ENCODE results near the gene SKIC3.

The SKIC3 gene

DNA sequence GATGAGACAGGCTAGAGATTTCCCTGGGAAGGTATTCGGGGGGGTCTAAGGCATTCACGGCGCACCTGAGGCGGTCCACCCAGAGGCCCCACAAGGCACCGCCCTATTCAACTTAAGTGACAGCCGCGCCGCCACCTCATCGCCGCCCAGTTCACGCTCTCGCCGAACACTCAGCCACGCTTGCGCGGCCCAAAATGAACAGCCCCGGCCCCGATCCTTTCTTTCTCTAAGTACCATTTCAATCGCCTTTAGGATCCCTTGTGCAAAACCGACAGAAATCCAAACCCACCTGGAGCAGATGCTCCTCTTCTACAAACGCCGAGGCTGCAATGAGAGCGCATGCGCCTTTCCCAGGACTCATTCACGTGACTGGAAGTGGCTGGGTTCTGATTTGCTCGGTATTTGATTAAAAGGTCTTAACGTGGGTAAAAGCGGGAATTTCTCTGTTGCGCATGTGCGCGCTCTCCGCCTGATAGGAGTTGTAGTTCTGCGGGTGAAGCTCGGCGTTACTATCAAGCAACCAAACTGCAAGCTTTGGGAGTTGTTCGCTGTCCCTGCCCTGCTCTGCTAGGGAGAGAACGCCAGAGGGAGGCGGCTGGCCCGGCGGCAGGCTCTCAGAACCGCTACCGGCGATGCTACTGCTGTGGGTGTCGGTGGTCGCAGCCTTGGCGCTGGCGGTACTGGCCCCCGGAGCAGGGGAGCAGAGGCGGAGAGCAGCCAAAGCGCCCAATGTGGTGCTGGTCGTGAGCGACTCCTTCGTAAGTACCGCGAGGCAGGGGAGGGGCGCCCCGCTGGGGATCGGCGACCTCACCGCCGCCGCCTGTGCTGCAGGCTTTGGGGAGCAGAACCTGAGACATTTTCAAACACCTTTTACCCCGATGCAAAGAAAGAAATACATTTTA, at the start of gene SKIC3, which contains the start of gene ARSK:
TSS of gene SKIC3 (minus strand) at position 331 of the 902 bp plus-strand sequence. CDS start 7,827 bp downstream, outside the sequence.
TSS of gene ARSK (plus strand) at position 455 of the 902 bp plus-strand sequence. CDS start at position 633, 178 bp downstream.
- peak within 1 kb of the TSS; percentile 59 to 60 for H3K4me3 ChIP-seq (ENCODE audit: low read depth in 1 of 2, low read length in 2 of 2)
- H3K27ac ChIP-seq (ENCODE audit: low read depth, low read length): peak within 1 kb of the TSS; percentile 74
- H3K9me3 ChIP-seq (ENCODE audit: low read length): no peaks in the 10 kb centered on the region
- peaks cover 33% of the 10 kb centered on the region for H3K4me1 ChIP-seq (ENCODE audit: insufficient read depth, low read length)
- H3K27me3 ChIP-seq (ENCODE audit: control insufficient read depth in 1 of 2, insufficient read depth in 2 of 2, low read length in 2 of 2): no peaks in the 10 kb centered on the region
- H3K36me3 ChIP-seq (ENCODE audit: insufficient read depth, low read length): peaks cover 10% of the 10 kb centered on the region
- H3K9ac ChIP-seq (ENCODE audit: low read length): peak within 1 kb of the TSS; percentile 29

DNA sequence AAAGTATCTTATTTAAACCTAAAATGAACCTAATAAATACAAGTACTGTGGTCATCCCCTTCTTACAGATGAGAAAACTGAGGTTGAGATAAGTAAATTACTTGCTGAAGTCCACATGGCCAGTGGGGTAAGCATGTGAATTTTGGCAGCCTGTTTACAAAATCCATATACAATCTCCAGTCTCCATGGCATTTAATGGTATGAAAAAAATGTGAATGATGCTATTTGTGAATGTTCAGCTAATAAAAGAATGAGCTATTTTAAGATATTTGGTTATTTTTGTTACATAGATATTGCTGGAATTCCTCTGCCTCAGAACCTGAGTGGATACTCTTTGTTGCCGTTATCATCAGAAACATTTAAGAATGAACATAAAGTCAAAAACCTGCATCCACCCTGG, 45.8 kb upstream of the SKIC3 start:
- no peak overlapping the region for H3K9ac ChIP-seq (ENCODE audit: low read length)
- H3K9me3 ChIP-seq (ENCODE audit: low read length): no peaks in the 10 kb centered on the region
- H3K36me3 ChIP-seq (ENCODE audit: insufficient read depth, low read length): no peaks in the 10 kb centered on the region
- no peak overlapping the region for H3K4me3 ChIP-seq (ENCODE audit: low read depth in 1 of 2, low read length in 2 of 2)
- no peaks in the 10 kb centered on the region for H3K4me1 ChIP-seq (ENCODE audit: insufficient read depth, low read length)
- no peaks in the 10 kb centered on the region for H3K27me3 ChIP-seq (ENCODE audit: control insufficient read depth in 1 of 2, insufficient read depth in 2 of 2, low read length in 2 of 2)
- H3K27ac ChIP-seq (ENCODE audit: low read depth, low read length): no peak overlapping the region

DNA sequence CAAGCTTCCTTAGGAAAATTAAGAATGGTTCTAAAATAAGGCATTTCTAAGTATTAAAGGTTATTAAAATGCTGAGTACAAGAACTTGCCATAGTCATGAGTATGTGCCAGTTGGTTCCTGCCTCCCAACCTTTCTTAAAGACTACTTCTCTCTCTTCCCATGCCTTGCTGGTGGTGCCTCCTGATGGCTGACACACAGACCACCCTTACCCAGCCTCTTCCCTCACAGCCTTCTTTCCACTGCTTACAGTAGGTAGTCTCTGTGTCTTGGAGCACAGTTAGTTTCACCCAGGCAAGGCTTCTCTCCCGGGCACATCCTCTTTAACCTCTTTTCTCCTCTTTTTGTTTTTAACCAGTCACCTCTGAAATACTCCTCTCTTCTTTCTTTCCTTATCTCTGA, 44.5 kb upstream of the SKIC3 start:
- H3K9ac ChIP-seq (ENCODE audit: low read length): no peak overlapping the region
- no peaks in the 10 kb centered on the region for H3K4me1 ChIP-seq (ENCODE audit: insufficient read depth, low read length)
- H3K36me3 ChIP-seq (ENCODE audit: insufficient read depth, low read length): no peaks in the 10 kb centered on the region
- no peak overlapping the region for H3K27ac ChIP-seq (ENCODE audit: low read depth, low read length)
- no peaks in the 10 kb centered on the region for H3K27me3 ChIP-seq (ENCODE audit: control insufficient read depth in 1 of 2, insufficient read depth in 2 of 2, low read length in 2 of 2)
- H3K9me3 ChIP-seq (ENCODE audit: low read length): no peaks in the 10 kb centered on the region
- H3K4me3 ChIP-seq (ENCODE audit: low read depth in 1 of 2, low read length in 2 of 2): no peak overlapping the region

GRCh38 chr5:95595289-95595931, 40.6 kb upstream of the SKIC3 start:
- H3K4me3 ChIP-seq (ENCODE audit: low read depth in 1 of 2, low read length in 2 of 2): no peak overlapping the region
- no peaks in the 10 kb centered on the region for H3K36me3 ChIP-seq (ENCODE audit: insufficient read depth, low read length)
- H3K9ac ChIP-seq (ENCODE audit: low read length): no peak overlapping the region
- H3K4me1 ChIP-seq (ENCODE audit: insufficient read depth, low read length): no peaks in the 10 kb centered on the region
- H3K27ac ChIP-seq (ENCODE audit: low read depth, low read length): no peak overlapping the region
- H3K9me3 ChIP-seq (ENCODE audit: low read length): no peaks in the 10 kb centered on the region
- H3K27me3 ChIP-seq (ENCODE audit: control insufficient read depth in 1 of 2, insufficient read depth in 2 of 2, low read length in 2 of 2): no peaks in the 10 kb centered on the region

DNA sequence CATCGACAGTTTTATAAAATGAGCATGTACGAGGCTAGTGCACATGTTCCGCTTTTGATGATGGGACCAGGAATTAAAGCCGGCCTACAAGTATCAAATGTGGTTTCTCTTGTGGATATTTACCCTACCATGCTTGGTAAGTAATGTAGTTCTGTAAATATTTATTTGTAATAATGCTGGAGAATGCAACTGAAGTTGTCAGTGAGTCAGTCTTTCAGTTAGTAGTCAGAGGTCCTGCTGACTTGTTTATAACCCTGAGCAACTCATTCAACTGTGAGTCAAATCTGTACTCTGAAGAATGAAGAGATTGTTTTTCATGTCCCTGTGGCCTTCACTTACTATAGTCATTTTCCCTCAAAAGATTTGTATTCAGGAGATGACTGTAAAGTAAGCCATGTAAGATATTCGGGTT, 36.7 kb upstream of the SKIC3 start:
- no peaks in the 10 kb centered on the region for H3K36me3 ChIP-seq (ENCODE audit: insufficient read depth, low read length)
- no peak overlapping the region for H3K9ac ChIP-seq (ENCODE audit: low read length)
- H3K9me3 ChIP-seq (ENCODE audit: low read length): no peaks in the 10 kb centered on the region
- no peaks in the 10 kb centered on the region for H3K4me1 ChIP-seq (ENCODE audit: insufficient read depth, low read length)
- no peaks in the 10 kb centered on the region for H3K27me3 ChIP-seq (ENCODE audit: control insufficient read depth in 1 of 2, insufficient read depth in 2 of 2, low read length in 2 of 2)
- no peak overlapping the region for H3K27ac ChIP-seq (ENCODE audit: low read depth, low read length)
- no peak overlapping the region for H3K4me3 ChIP-seq (ENCODE audit: low read depth in 1 of 2, low read length in 2 of 2)

- H3K9ac ChIP-seq (ENCODE audit: low read length): no peak overlapping the region
- no peaks in the 10 kb centered on the region for H3K9me3 ChIP-seq (ENCODE audit: low read length)
- H3K4me3 ChIP-seq (ENCODE audit: low read depth in 1 of 2, low read length in 2 of 2): no peak overlapping the region
- no peak overlapping the region for H3K27ac ChIP-seq (ENCODE audit: low read depth, low read length)
- no peaks in the 10 kb centered on the region for H3K27me3 ChIP-seq (ENCODE audit: control insufficient read depth in 1 of 2, insufficient read depth in 2 of 2, low read length in 2 of 2)
- no peaks in the 10 kb centered on the region for H3K36me3 ChIP-seq (ENCODE audit: insufficient read depth, low read length)
- no peaks in the 10 kb centered on the region for H3K4me1 ChIP-seq (ENCODE audit: insufficient read depth, low read length)
These were observed 36.1 kb upstream of the SKIC3 start for GRCh38 chr5:95590880-95591279.

DNA sequence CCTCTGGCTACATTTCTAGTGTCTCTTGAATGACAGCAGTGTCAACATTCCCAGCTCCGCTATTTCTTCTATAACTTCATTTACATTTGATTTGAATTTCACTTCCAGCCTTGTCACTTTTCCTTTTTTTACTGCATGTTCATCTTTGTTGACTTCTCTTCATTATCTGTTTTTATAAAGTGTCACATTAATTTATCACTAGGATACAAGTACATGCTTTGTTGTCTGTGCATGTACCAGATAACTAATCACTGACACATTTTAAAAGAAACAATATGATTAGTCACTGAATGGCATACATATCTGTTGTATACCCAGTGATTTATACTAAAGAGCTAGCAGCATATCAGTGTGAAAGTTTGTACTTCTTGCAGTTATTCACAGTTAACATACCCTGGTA, 29.2 kb upstream of the SKIC3 start:
- H3K9ac ChIP-seq (ENCODE audit: low read length): no peak overlapping the region
- no peak overlapping the region for H3K4me3 ChIP-seq (ENCODE audit: low read depth in 1 of 2, low read length in 2 of 2)
- no peaks in the 10 kb centered on the region for H3K27me3 ChIP-seq (ENCODE audit: control insufficient read depth in 1 of 2, insufficient read depth in 2 of 2, low read length in 2 of 2)
- no peaks in the 10 kb centered on the region for H3K4me1 ChIP-seq (ENCODE audit: insufficient read depth, low read length)
- no peak overlapping the region for H3K27ac ChIP-seq (ENCODE audit: low read depth, low read length)
- H3K36me3 ChIP-seq (ENCODE audit: insufficient read depth, low read length): no peaks in the 10 kb centered on the region
- H3K9me3 ChIP-seq (ENCODE audit: low read length): no peaks in the 10 kb centered on the region

- no peak overlapping the region for H3K9ac ChIP-seq (ENCODE audit: low read length)
- no peaks in the 10 kb centered on the region for H3K4me1 ChIP-seq (ENCODE audit: insufficient read depth, low read length)
- H3K4me3 ChIP-seq (ENCODE audit: low read depth in 1 of 2, low read length in 2 of 2): no peak overlapping the region
- no peaks in the 10 kb centered on the region for H3K36me3 ChIP-seq (ENCODE audit: insufficient read depth, low read length)
- no peak overlapping the region for H3K27ac ChIP-seq (ENCODE audit: low read depth, low read length)
- no peaks in the 10 kb centered on the region for H3K9me3 ChIP-seq (ENCODE audit: low read length)
- H3K27me3 ChIP-seq (ENCODE audit: control insufficient read depth in 1 of 2, insufficient read depth in 2 of 2, low read length in 2 of 2): no peaks in the 10 kb centered on the region
These were observed 26.8 kb upstream of the SKIC3 start for GRCh38 chr5:95581576-95581975.

DNA sequence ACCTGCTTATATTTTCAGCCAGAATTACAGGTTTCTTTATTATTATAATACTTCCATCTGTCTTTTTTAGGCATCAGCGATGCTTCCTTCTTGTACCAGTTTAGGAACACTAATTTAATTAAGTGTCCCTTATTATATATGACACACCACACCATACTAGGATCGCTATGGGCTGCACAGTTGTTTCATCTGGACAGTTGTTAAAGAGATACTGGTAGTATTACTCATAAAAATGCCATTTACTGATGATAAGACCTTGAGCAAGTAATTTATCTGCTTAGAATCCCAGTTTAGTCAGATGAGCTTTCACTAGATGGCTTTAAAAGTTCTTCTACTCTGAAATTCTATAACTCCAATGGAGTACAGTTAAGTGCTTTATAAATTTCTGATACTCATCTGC, 17.2 kb upstream of the SKIC3 start:
- Histone ChIP-seq H3K27ac (ENCODE audit: low read depth, low read length) (no peak overlapping the region), H3K9ac (ENCODE audit: low read length) (no peak overlapping the region), H3K36me3 (ENCODE audit: insufficient read depth, low read length) (peaks cover 15% of the 10 kb centered on the region), H3K9me3 (ENCODE audit: low read length) (no peaks in the 10 kb centered on the region), H3K4me3 (ENCODE audit: low read depth in 1 of 2, low read length in 2 of 2) (no peak overlapping the region), H3K27me3 (ENCODE audit: control insufficient read depth in 1 of 2, insufficient read depth in 2 of 2, low read length in 2 of 2) (no peaks in the 10 kb centered on the region), H3K4me1 (ENCODE audit: insufficient read depth, low read length) (no peaks in the 10 kb centered on the region)

DNA sequence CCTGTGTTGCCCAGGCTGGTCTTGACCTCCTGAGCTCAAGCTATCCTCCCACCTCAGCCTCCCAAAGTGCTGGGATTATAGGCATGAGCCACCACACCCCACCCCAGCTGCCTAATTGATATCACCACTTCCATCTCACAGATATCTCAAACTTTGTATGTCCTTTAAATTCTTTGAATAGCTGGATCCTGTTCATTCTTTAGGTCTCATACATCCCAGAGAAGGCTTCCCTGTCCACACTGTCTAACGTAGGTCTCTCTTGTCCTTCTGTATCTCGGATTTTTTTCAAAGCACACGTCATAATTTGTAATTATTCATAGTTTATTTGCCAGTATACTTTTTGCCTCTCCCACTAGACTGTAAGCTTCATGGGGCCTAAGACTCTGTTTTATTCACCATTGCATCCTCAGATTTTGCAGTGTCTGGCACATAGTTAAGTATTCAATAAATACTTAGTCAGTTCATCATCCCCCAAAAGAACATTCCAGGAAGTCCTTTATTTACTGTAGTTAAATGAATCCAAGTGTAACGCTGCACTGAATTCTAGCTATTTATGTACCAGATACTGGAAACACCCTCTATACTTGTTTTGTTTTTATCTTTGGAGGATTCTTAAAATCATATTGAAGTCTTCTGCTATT, 10.6 kb upstream of the SKIC3 start:
- Histone ChIP-seq H3K27me3 (ENCODE audit: control insufficient read depth in 1 of 2, insufficient read depth in 2 of 2, low read length in 2 of 2) (no peaks in the 10 kb centered on the region), H3K4me3 (ENCODE audit: low read depth in 1 of 2, low read length in 2 of 2) (no peak overlapping the region), H3K4me1 (ENCODE audit: insufficient read depth, low read length) (no peaks in the 10 kb centered on the region), H3K9ac (ENCODE audit: low read length) (no peak overlapping the region), H3K27ac (ENCODE audit: low read depth, low read length) (no peak overlapping the region), H3K36me3 (ENCODE audit: insufficient read depth, low read length) (peaks cover 18% of the 10 kb centered on the region), H3K9me3 (ENCODE audit: low read length) (no peaks in the 10 kb centered on the region)

DNA sequence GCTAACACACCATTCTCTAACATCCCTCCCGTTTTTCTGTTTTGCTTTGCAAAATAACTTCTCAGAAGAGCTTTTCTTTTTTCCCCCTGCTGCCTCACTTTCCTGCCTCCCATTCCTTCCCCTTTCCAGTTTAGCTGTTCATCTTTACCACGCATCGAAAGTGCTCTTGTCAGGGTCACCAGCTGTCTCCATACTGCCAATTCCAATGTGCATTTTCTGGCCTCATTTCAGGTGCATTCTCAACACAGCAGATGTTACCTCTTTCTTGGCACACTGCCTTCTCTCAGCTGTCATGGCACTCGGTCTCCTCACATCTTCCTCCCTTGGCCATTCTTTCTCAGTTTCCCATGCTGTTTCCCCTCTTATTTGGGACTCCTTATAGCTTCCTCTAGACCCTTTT, 9.7 kb upstream of the SKIC3 start:
- Histone ChIP-seq H3K9ac (ENCODE audit: low read length) (no peak overlapping the region), H3K4me1 (ENCODE audit: insufficient read depth, low read length) (no peaks in the 10 kb centered on the region), H3K4me3 (ENCODE audit: low read depth in 1 of 2, low read length in 2 of 2) (no peak overlapping the region), H3K27me3 (ENCODE audit: control insufficient read depth in 1 of 2, insufficient read depth in 2 of 2, low read length in 2 of 2) (no peaks in the 10 kb centered on the region), H3K36me3 (ENCODE audit: insufficient read depth, low read length) (peaks cover 18% of the 10 kb centered on the region), H3K27ac (ENCODE audit: low read depth, low read length) (no peak overlapping the region), H3K9me3 (ENCODE audit: low read length) (no peaks in the 10 kb centered on the region)
